Measurements from ENCODE around the gene SIGLEC10.

- TF ChIP-seq ZNF274 (IDR thresholded peaks at IDR 0.05; ENCODE audit: low read depth, low read length) (no peak), SUZ12 (IDR thresholded peaks at IDR 0.05; ENCODE audit: extremely low read depth, insufficient read depth, insufficient read length) (no peak), YY1 (IDR thresholded peaks at IDR 0.05; ENCODE audit: insufficient read depth, insufficient read length) (no peak)
Observed at GRCh38 chr19:51421229-51422052, 4.0 kb upstream of the SIGLEC10 start.

Measured in NT2/D1 (cell line).